Mesenchymal stem cell (in vitro differentiated cells and primary cell): Measurements from ENCODE around the gene ASMT.

Experiments
- DNase-seq: peaks from one replicate; pipeline ENCODE4 v3.0.0-alpha.2; 2013
- H2AFZ ChIP-seq: one replicate; pipeline ENCODE4 v1.6.1; 2013; ENCODE audit warnings: low read depth, mild to moderate bottlenecking, control low read depth, inconsistent platforms, low read length, moderate library complexity
- H2AK5ac ChIP-seq: 2 replicates; pipeline ENCODE4 v1.6.1; 2013; ENCODE audit warnings: low read length, moderate library complexity, mild to moderate bottlenecking, inconsistent platforms; ENCODE audit not compliant: severe bottlenecking
- H2BK120ac ChIP-seq: one replicate; pipeline ENCODE4 v1.6.1; 2013; ENCODE audit warnings: low read depth, mild to moderate bottlenecking, inconsistent platforms, low read length, moderate library complexity
- H2BK12ac ChIP-seq, 2 experiments: one replicate each; pipeline ENCODE4 v1.6.1; 2013; ENCODE audit warnings: inconsistent platforms in 2 of 2, low read length in 2 of 2, mild to moderate bottlenecking in 2 of 2, moderate library complexity in 2 of 2, control low read depth in 1 of 2
- H2BK15ac ChIP-seq: one replicate; pipeline ENCODE4 v1.6.1; 2013; ENCODE audit warnings: mild to moderate bottlenecking, low read depth, inconsistent platforms; ENCODE audit not compliant: poor library complexity, severe bottlenecking
- H2BK5ac ChIP-seq: 2 replicates; pipeline ENCODE4 v1.6.1; 2013; ENCODE audit warnings: low read depth, mild to moderate bottlenecking, low read length, control low read depth, inconsistent platforms; ENCODE audit not compliant: poor library complexity, severe bottlenecking
- H3K14ac ChIP-seq, 2 experiments: one replicate each; pipeline ENCODE4 v1.6.1; 2013; ENCODE audit warnings: inconsistent platforms in 2 of 2, low read length in 2 of 2, control low read depth in 1 of 2, mild to moderate bottlenecking in 1 of 2, moderate library complexity in 1 of 2
- H3K18ac ChIP-seq, 2 experiments: one replicate each; pipeline ENCODE4 v1.6.1; 2013; ENCODE audit warnings: inconsistent platforms in 2 of 2, low read length in 2 of 2, control low read depth in 1 of 2, low read depth in 1 of 2, mild to moderate bottlenecking in 1 of 2
- H3K23ac ChIP-seq, 2 experiments: one replicate each; pipeline ENCODE4 v1.6.1; 2013; ENCODE audit warnings: inconsistent platforms in 2 of 2, low read length in 2 of 2, mild to moderate bottlenecking in 2 of 2, moderate library complexity in 2 of 2, control low read depth in 1 of 2
- H3K27ac ChIP-seq: 2 replicates; pipeline ENCODE4 v1.5.1; 2013; ENCODE audit warnings: mild to moderate bottlenecking, moderate library complexity, low read length, control low read depth, inconsistent platforms; ENCODE audit not compliant: poor library complexity, severe bottlenecking
- H3K27me3 ChIP-seq, 2 experiments: 2 replicates each; pipeline versions ENCODE4 v1.6.1 to v1.7.0; 2013; ENCODE audit warnings: low read length in 2 of 2, mild to moderate bottlenecking in 2 of 2, moderate library complexity in 2 of 2, control low read depth in 1 of 2, inconsistent platforms in 1 of 2; ENCODE audit not compliant: control insufficient read depth in 1 of 2, insufficient read depth in 1 of 2
- H3K36me3 ChIP-seq, 2 experiments: 2 replicates each; pipeline versions ENCODE4 v1.6.1 to v1.7.0; 2013; ENCODE audit warnings: low read length in 2 of 2, control low read depth in 1 of 2, inconsistent platforms in 1 of 2, low read depth in 1 of 2, mild to moderate bottlenecking in 1 of 2; ENCODE audit not compliant: insufficient read depth in 2 of 2, control insufficient read depth in 1 of 2
- H3K4ac ChIP-seq, 2 experiments: one replicate each; pipeline ENCODE4 v1.6.1; 2013; ENCODE audit warnings: inconsistent platforms in 2 of 2, low read length in 2 of 2, mild to moderate bottlenecking in 2 of 2, moderate library complexity in 2 of 2, control low read depth in 1 of 2, low read depth in 1 of 2
- H3K4me1 ChIP-seq: 2 replicates; pipeline ENCODE4 v1.6.1; 2013; ENCODE audit warnings: low read depth, low read length, control low read depth; ENCODE audit not compliant: control insufficient read depth, insufficient read depth
- H3K4me2 ChIP-seq: 2 replicates; pipeline ENCODE4 v1.6.1; 2013; ENCODE audit warnings: low read length, mild to moderate bottlenecking, inconsistent platforms; ENCODE audit not compliant: poor library complexity, severe bottlenecking
- H3K4me3 ChIP-seq, 2 experiments: 2 replicates each; pipeline versions ENCODE4 v1.5.1 to v1.7.0; 2013; ENCODE audit warnings: low read length in 2 of 2, mild to moderate bottlenecking in 2 of 2, control low read depth in 1 of 2, low read depth in 1 of 2; ENCODE audit not compliant: insufficient read depth in 1 of 2
- H3K79me1 ChIP-seq: replicated peaks from 2 replicates; pipeline ENCODE4 v1.6.1; 2013; ENCODE audit warnings: mild to moderate bottlenecking, control low read depth, low read length, inconsistent platforms; ENCODE audit not compliant: poor library complexity, severe bottlenecking
- H3K9ac ChIP-seq: 2 replicates; pipeline ENCODE4 v1.7.0; 2013; ENCODE audit warnings: mild to moderate bottlenecking, low read length, moderate library complexity
- H3K9me3 ChIP-seq: 2 replicates; pipeline ENCODE4 v1.7.0; 2013; ENCODE audit warnings: mild to moderate bottlenecking, low read length; ENCODE audit not compliant: control insufficient read depth
- H4K8ac ChIP-seq: one replicate; pipeline ENCODE4 v1.6.1; 2013; ENCODE audit warnings: inconsistent platforms, mild to moderate bottlenecking, low read length, moderate library complexity
- H4K91ac ChIP-seq: one replicate; pipeline ENCODE4 v1.6.1; 2013; ENCODE audit warnings: mild to moderate bottlenecking, low read length, inconsistent platforms
- WGBS: methylation state at CpG from one replicate; pipeline ENCODE4 v1.1.7; 2013; ENCODE audit warnings: mixed read lengths; 5-methylcytosine and 5-hydroxymethylcytosine counted together

ASMT gene

DNA sequence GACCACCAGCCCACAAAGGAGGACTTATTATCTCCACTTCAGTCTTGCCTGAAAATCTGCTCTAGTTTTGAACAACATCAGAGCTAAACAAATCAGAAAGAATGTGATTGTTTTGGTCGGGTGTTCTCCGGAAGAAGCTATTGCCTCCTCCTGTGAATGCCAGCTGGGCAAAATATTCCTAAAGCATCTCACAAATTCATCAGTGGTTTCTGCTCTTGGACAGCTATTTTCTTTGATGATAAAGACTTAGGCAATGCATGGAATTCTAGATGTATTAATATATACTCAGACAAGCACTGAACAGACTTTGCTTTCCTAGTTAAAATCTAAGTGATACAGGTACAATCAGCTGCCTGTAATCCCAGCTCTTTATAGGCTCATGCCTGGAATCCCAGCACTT is 71.8 kb downstream of the ASMT start:
- Histone ChIP-seq H4K91ac (no peak overlapping the region), H2BK12ac (no peak overlapping the region), H3K4me2 (no peak overlapping the region), H2AK5ac (no peak overlapping the region), H3K36me3 (no peaks in the 10 kb centered on the region), H3K4me1 (peaks cover 2% of the 10 kb centered on the region), H3K18ac (no peak overlapping the region), H4K8ac (no peak overlapping the region), H2BK15ac (no peak overlapping the region), H3K79me1 (no peaks in the 10 kb centered on the region), H3K27ac (peak overlapping the region; percentile 66), H2BK5ac (no peak overlapping the region), H3K9me3 (no peaks in the 10 kb centered on the region), H2AFZ (no peak overlapping the region), H3K14ac (no peak overlapping the region), H2BK120ac (no peak overlapping the region), H3K9ac (no peak overlapping the region), H3K27me3 (no peaks in the 10 kb centered on the region), H3K4me3 (no peak overlapping the region), H3K23ac (no peak overlapping the region), H3K4ac (no peak overlapping the region)
- no peak for DNase-seq
- 87% methylated on average over 2 of the region's 2 CpGs for WGBS
